Ishikawa (cell line): Measurements from ENCODE around the gene GPBAR1.

Experiments used
- CEBPB ChIP-seq: IDR thresholded peaks from 2 replicates; pipeline ENCODE4 v1.6.1; 2012
- CREB1 ChIP-seq: IDR thresholded peaks from 2 replicates; pipeline ENCODE4 v1.6.1; 2012; ENCODE audit warnings: low read depth
- EGR1 ChIP-seq: IDR thresholded peaks from 2 replicates; pipeline ENCODE4 v1.6.1; 2012
- EP300 ChIP-seq: IDR thresholded peaks from 2 replicates; pipeline ENCODE4 v1.6.1; 2012; ENCODE audit warnings: borderline replicate concordance
- FOXM1 ChIP-seq: IDR thresholded peaks from 2 replicates; pipeline ENCODE4 v1.6.1; 2012; ENCODE audit warnings: low read depth, borderline replicate concordance
- MAX ChIP-seq: IDR thresholded peaks from 2 replicates; pipeline ENCODE4 v1.6.1; 2012
- NFIC ChIP-seq: IDR thresholded peaks from 2 replicates; pipeline ENCODE4 v1.6.1; 2012
- RAD21 ChIP-seq: IDR thresholded peaks from 2 replicates; pipeline ENCODE4 v1.6.1; 2012; ENCODE audit warnings: low read depth
- REST ChIP-seq: IDR thresholded peaks from 2 replicates; pipeline ENCODE4 v1.6.1; 2012; ENCODE audit warnings: low read depth, mild to moderate bottlenecking
- TAF1 ChIP-seq: IDR thresholded peaks from 2 replicates; pipeline ENCODE4 v1.6.1; 2012; ENCODE audit warnings: low read depth, mild to moderate bottlenecking
- TCF12 ChIP-seq: IDR thresholded peaks from 2 replicates; pipeline ENCODE4 v1.6.1; 2012; ENCODE audit warnings: low read depth
- TEAD4 ChIP-seq: IDR thresholded peaks from 2 replicates; pipeline ENCODE4 v1.6.1; 2012
- USF1 ChIP-seq: IDR thresholded peaks from 2 replicates; pipeline ENCODE4 v1.6.1; 2012
- YY1 ChIP-seq: IDR thresholded peaks from 2 replicates; pipeline ENCODE4 v1.6.1; 2012; ENCODE audit warnings: low read depth
- ZBTB7A ChIP-seq: IDR thresholded peaks from 2 replicates; pipeline ENCODE4 v1.6.1; 2012; ENCODE audit warnings: low read depth

Gene GPBAR1

GRCh38 chr2:218301176-218301819 is 40.5 kb downstream of the GPBAR1 start:
- peak; percentile 43; the same call in 1 of the 2 replicates for TF ChIP-seq TCF12
- TF ChIP-seq NFIC, result no peak
- 0 out of 2 replicates have a peak, but pooled peaks have one; percentile 25 for TF ChIP-seq YY1
- TF ChIP-seq RAD21, result peak; percentile 98
- no peak for TF ChIP-seq REST
- 0 out of 2 replicates have a peak, but pooled peaks have one; percentile 19 for TF ChIP-seq MAX
- TF ChIP-seq FOXM1, result no peak
- TF ChIP-seq ZBTB7A, result no peak
- no peak for TF ChIP-seq TEAD4

DNA sequence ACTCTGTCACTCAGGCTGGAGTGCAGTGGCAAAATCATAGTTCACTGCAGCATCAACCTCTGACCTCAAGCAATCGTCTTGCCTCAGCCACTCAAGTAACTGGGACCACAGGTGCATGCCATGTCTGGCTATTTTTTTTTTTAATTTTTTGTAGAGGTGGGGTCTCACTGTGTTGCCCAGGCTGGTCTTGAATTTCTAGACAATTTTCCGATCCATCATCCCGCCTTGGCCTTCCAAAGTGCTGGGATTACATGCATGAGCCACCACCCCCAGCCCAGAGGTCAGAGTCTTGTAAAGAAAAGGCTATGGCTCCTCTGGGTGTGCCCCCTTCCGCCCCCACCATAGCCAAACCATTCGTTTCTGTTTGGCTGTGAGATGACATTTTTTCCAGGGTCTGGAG is 44.6 kb downstream of the GPBAR1 start:
- no peak for TF ChIP-seq CREB1
- no peak for TF ChIP-seq EP300

DNA sequence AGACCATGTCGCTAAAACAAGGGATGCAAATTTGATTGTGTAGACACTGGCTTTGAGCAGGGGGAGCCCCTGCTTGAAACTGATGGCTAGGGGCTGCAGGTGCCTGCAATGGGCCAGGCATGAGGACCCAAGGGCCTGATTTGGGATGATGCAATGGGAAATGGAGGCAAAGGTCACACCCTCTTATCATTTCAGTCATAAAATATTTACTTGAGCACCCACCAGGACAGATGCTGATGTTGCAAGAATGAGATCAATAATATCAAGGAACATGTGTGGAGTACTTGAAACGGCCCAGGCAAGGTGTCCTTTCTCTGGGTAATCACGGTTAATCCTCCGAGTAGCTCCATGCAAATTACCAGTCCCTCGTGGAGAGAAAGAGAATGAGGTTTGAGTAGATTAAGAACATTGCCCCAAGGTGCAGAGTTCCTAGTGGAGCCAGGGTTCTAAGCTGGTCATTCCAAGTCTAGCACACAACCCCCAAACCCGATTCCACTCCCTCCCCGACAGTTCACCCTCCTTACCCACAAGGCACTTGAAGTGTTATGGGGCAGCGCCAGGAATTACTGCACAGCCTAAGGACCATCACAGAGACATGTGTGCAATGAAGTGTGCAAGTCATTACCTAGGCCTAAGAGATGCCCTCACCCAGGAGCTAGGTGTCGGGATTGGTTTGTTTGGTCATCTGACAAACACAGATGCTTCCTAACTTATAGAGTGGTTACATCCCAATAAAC is 45.5 kb downstream of the GPBAR1 start:
- TF ChIP-seq REST (no peak), EGR1 (no peak), NFIC (no peak), CEBPB (no peak), FOXM1 (no peak), YY1 (no peak), TEAD4 (no peak), MAX (no peak), TCF12 (no peak), TAF1 (no peak), EP300 (no peak), RAD21 (no peak), CREB1 (no peak), ZBTB7A (no peak), USF1 (no peak)

- TF ChIP-seq REST (no peak), TCF12 (no peak), ZBTB7A (no peak), EP300 (no peak), RAD21 (no peak), MAX (no peak), CREB1 (no peak), YY1 (no peak), CEBPB (no peak), EGR1 (no peak), TAF1 (no peak), FOXM1 (no peak), TEAD4 (no peak)
Observed at GRCh38 chr2:218307415-218308090, 46.7 kb downstream of the GPBAR1 start.
